GM12878 (cell line): ENCODE measurements around the gene PPP2R3C. TPM values are rescaled to one million over a fixed set of nuclear protein-coding genes. Genes with fewer than 3 reads are reported as not detected.

Experiments
- ATAC-seq: fragments of 200-7000 bp; cut with Tn5 transposase; 3 replicates; pipeline ENCODE4 v1.9.1; 2020; ENCODE audit warnings: mild to moderate bottlenecking, moderate library complexity
- BruUV-seq: library from RNA; stranded (reverse); fragments of 400-500 nt; replicated peaks from 2 replicates; lab custom pipeline; 2021; lab: Mats Ljungman, UMichigan
- CTCF ChIA-PET: fragments of 300-600 bp; sonication (Branson Sonifier 250); formaldehyde crosslinking; extraction: SDS; loops from one replicate; lab custom pipeline; 2021; ENCODE audit warnings: inconsistent platforms; lab: Yijun Ruan, JAX
- POLR2A ChIA-PET: fragments of 350-600 bp; formaldehyde crosslinking; extraction: SDS; loops from one replicate; lab custom pipeline; 2021; ENCODE audit warnings: inconsistent platforms; lab: Charles Lee
- RAD21 ChIA-PET: fragments of 300-600 bp; sonication (Branson Sonifier 250); formaldehyde crosslinking; loops from one replicate; lab custom pipeline; 2023; ENCODE audit warnings: antibody characterized with exemption; ENCODE audit not compliant: unreplicated experiment; lab: Charles Lee
- SMC1A ChIA-PET: fragments of 300-600 bp; sonication (Branson Sonifier 250); formaldehyde crosslinking; loops from one replicate; lab custom pipeline; 2023; ENCODE audit not compliant: unreplicated experiment, uncharacterized antibody; lab: Charles Lee
- DNase-seq: peaks from one replicate; pipeline ENCODE4 v3.0.0-alpha.2; 2011; ENCODE audit warnings: low read depth, low spot score
- FAIRE-seq: peaks from 3 replicates; lab custom pipeline; 2011; peaks lifted over from hg19 to GRCh38; lab: Jason Lieb, UNC
- H2AFZ ChIP-seq: 2 replicates; pipeline ENCODE4 v1.6.0; 2011; ENCODE audit warnings: low read depth, low read length, control low read depth; ENCODE audit not compliant: control insufficient read depth
- H3K27ac ChIP-seq: 2 replicates; pipeline ENCODE4 v1.5.1; 2011; ENCODE audit warnings: control low read depth; ENCODE audit not compliant: control insufficient read depth, insufficient read depth
- H3K27me3 ChIP-seq, 2 experiments: replicated peaks in 1 of 2; 2 replicates each; pipeline versions ENCODE4 v1.6.0 to v1.6.1; 2011; ENCODE audit warnings: low read length in 1 of 2; ENCODE audit not compliant: control insufficient read depth in 2 of 2, insufficient read depth in 2 of 2
- H3K36me3 ChIP-seq, 2 experiments: 2 replicates each; pipeline ENCODE4 v1.5.1; 2011; ENCODE audit warnings: low read length in 1 of 2; ENCODE audit not compliant: control insufficient read depth in 2 of 2, insufficient read depth in 2 of 2
- H3K4me1 ChIP-seq: 2 replicates; pipeline ENCODE4 v1.6.1; 2011; ENCODE audit warnings: mild to moderate bottlenecking, low read length, moderate library complexity, mixed read lengths; ENCODE audit not compliant: control insufficient read depth, insufficient read depth
- H3K4me2 ChIP-seq: 2 replicates; pipeline ENCODE4 v1.6.0; 2011; ENCODE audit warnings: control low read depth; ENCODE audit not compliant: control insufficient read depth, insufficient read depth
- H3K4me3 ChIP-seq: fragments of 200-600 bp; sonication (generic); 2 replicates; pipeline ENCODE4 v1.5.1; 2016
- H3K79me2 ChIP-seq: 2 replicates; pipeline ENCODE4 v1.6.0; 2011; ENCODE audit warnings: low read length; ENCODE audit not compliant: control insufficient read depth, insufficient read depth
- H3K9ac ChIP-seq: 2 replicates; pipeline ENCODE4 v1.8.0; 2011; ENCODE audit warnings: low read length, control low read depth, mixed read lengths; ENCODE audit not compliant: control insufficient read depth, insufficient read depth
- H3K9me3 ChIP-seq: replicated peaks from 3 replicates; pipeline ENCODE4 v1.5.1; 2011; ENCODE audit warnings: mild to moderate bottlenecking, low read length; ENCODE audit not compliant: control insufficient read depth, insufficient read depth
- H4K20me1 ChIP-seq: 2 replicates; pipeline ENCODE4 v1.6.0; 2011; ENCODE audit not compliant: control insufficient read depth, insufficient read depth
- EED ChIP-seq: sonication (generic); IDR thresholded peaks from 2 replicates; pipeline ENCODE4 v1.6.1; 2016; ENCODE audit warnings: antibody characterized with exemption, low read depth
- HDAC2 ChIP-seq: fragments of 200-600 bp; sonication (generic); IDR thresholded peaks from 2 replicates; pipeline ENCODE4 v1.6.1; 2017
- IKZF2 ChIP-seq, 2 experiments: fragments of 450-650 bp; IDR thresholded peaks; 2 replicates each; pipeline ENCODE4 v1.6.1; 2017; ENCODE audit warnings: mild to moderate bottlenecking in 2 of 2, moderate library complexity in 2 of 2
- TAF1 ChIP-seq: IDR thresholded peaks from 2 replicates; pipeline ENCODE4 v1.6.1; 2011; ENCODE audit warnings: mild to moderate bottlenecking, low read depth, low read length, borderline replicate concordance
- TCF7 ChIP-seq: IDR thresholded peaks from 2 replicates; pipeline ENCODE4 v1.6.1; 2014; ENCODE audit warnings: antibody characterized with exemption, borderline replicate concordance
- YY1 ChIP-seq: IDR thresholded peaks from 2 replicates; pipeline ENCODE4 v1.6.1; 2011; ENCODE audit warnings: low read depth, mild to moderate bottlenecking, low read length
- ZNF207 ChIP-seq: fragments of 450-650 bp; IDR thresholded peaks from 2 replicates; pipeline ENCODE4 v1.6.1; 2014; ENCODE audit warnings: antibody characterized with exemption, mild to moderate bottlenecking, borderline replicate concordance
- WGBS: methylation state at CpG from one replicate; pipeline ENCODE4 v1.1.6; 2016; ENCODE audit warnings: low lambda C conversion rate; ENCODE audit not compliant: insufficient replicate concordance, insufficient coverage; ENCODE audit errors: missing lambda C conversion rate; 5-methylcytosine and 5-hydroxymethylcytosine counted together
- in situ Hi-C: fragments of 300-500 bp; cut with MboI; formaldehyde crosslinking; loops from 9 replicates; pipeline ENCODE4 v1.14.3; 2018; ENCODE audit warnings: mixed read lengths
- intact Hi-C: fragments of 100-400 bp; cut with micrococcal nuclease; formaldehyde crosslinking; loops from one replicate; pipeline ENCODE4 v1.14.2; 2022; ENCODE audit not compliant: unreplicated experiment
- polyA plus RNA-seq, 11 experiments: library from polyadenylated mRNA; depleted of rRNA in 4 of 11; unstranded in 6 of 11; stranded (reverse) in 5 of 11; fragments of >200 nt; fragmentation: Nextera tagmentation in 4 of 11; fragmentation: Illumina TruSeq in 1 of 11; extraction: Ambion mirVana in 4 of 11; extraction: Trizol in 1 of 11; gene quantifications; 1 replicate in 1 of 11; 2 replicates in 10 of 11; pipeline versions ENCODE4 v1.2.1 to v1.2.3, GENCODE V29; 2011 to 2016; ENCODE audit warnings: inconsistent platforms in 2 of 11, missing spikeins in 2 of 11, low read depth in 1 of 11
- total RNA-seq, 4 experiments: library from RNA; depleted of rRNA in 3 of 4; stranded (reverse); fragments of >200 nt in 3 of 4; fragmentation: Illumina TruSeq in 1 of 4; extraction: Trizol in 1 of 4; gene quantifications; 2 replicates each; pipeline versions ENCODE4 v1.2.1 to v1.2.3, GENCODE V29; 2013 to 2021
- TF ChIP-seq, protein P1 (sequence below): fragments of 450-650 bp; IDR thresholded peaks from 2 replicates; pipeline ENCODE4 v1.6.1; 2018; ENCODE audit warnings: mild to moderate bottlenecking, low read depth, moderate library complexity; ENCODE audit not compliant: partially characterized antibody
- TF ChIP-seq, protein P2 (sequence below): IDR thresholded peaks from 2 replicates; pipeline ENCODE4 v1.6.1; 2012; ENCODE audit warnings: mild to moderate bottlenecking, low read depth, low read length
- TF ChIP-seq, protein P3 (sequence below): fragments of 450-650 bp; IDR thresholded peaks from 2 replicates; pipeline ENCODE4 v1.6.1; 2016; ENCODE audit warnings: mild to moderate bottlenecking
- TF ChIP-seq, protein P4 (sequence below): fragments of 450-650 bp; formaldehyde crosslinking; IDR thresholded peaks from 2 replicates; pipeline ENCODE4 v1.5.0; 2022; ENCODE audit warnings: mild to moderate bottlenecking, missing genetic modification characterization

Gene PPP2R3C
- total and polyA plus RNA-seq, 10 of the 15 experiments (the other 5 are each of a cell fraction or from before 2014, with no cell fraction given), result 27.6 to 80.5 (median 42.9) TPM

DNA sequence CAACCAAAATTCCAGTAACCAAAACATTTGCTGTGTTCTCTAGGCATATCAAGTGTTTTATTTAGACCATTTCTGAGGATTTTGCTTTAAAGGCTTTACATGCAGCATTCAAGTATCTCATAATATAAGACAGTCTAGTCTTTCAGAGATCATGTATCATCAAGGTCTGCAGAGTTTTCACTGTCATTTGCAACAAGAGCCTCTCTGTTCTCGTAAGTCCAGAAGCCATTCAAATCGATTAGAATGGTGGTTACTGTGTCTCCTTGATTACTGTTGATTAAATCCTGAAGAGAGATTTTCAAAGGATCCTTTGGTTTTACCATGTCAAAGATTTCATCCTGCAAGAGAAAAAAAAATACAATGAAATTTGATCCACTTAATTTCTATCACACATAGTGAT lies 36.3 kb downstream of the PPP2R3C start:
- no peak overlapping the region for H2AFZ ChIP-seq
- peaks cover 0 to 9% of the 10 kb centered on the region in 2 experiments; a peak in 2 of 4 replicates for H3K36me3 ChIP-seq
- in situ Hi-C loops (no loop called here), intact Hi-C loops (no loop called here)
- CTCF ChIA-PET, result interaction anchor here (1.0 kb wide), 1 partner anchor 11 kb away, joined by 3 read pairs; no protein-coding TSS in a partner anchor
- POLR2A ChIA-PET, result no interaction called here
- no peak overlapping the region for H3K4me2 ChIP-seq
- no peak overlapping the region for H3K27ac ChIP-seq
- ATAC-seq (no peak), FAIRE-seq (no peak), DNase-seq (no peak)
- H4K20me1 ChIP-seq, result no peaks in the 10 kb centered on the region
- H3K9me3 ChIP-seq, result no peaks in the 10 kb centered on the region
- 78% methylated on average over 2 of the region's 2 CpGs for WGBS
- SMC1A ChIA-PET, result no interaction called here
- H3K4me1 ChIP-seq, result no peaks in the 10 kb centered on the region
- RAD21 ChIA-PET, result no interaction called here
- no peak overlapping the region for H3K9ac ChIP-seq
- no TSS peak for BruUV-seq
- H3K27me3 ChIP-seq, result no peaks in the 10 kb centered on the region
- no peak overlapping the region for H3K4me3 ChIP-seq
- H3K79me2 ChIP-seq, result no peaks in the 10 kb centered on the region
- TF ChIP-seq EED (no peak), HDAC2 (no peak), ZNF207 (no peak), TAF1 (no peak), YY1 (no peak), IKZF2 (IDR thresholded peaks at IDR 0.05) (no peak), TCF7 (no peak)
- TF ChIP-seq, protein P1, sequence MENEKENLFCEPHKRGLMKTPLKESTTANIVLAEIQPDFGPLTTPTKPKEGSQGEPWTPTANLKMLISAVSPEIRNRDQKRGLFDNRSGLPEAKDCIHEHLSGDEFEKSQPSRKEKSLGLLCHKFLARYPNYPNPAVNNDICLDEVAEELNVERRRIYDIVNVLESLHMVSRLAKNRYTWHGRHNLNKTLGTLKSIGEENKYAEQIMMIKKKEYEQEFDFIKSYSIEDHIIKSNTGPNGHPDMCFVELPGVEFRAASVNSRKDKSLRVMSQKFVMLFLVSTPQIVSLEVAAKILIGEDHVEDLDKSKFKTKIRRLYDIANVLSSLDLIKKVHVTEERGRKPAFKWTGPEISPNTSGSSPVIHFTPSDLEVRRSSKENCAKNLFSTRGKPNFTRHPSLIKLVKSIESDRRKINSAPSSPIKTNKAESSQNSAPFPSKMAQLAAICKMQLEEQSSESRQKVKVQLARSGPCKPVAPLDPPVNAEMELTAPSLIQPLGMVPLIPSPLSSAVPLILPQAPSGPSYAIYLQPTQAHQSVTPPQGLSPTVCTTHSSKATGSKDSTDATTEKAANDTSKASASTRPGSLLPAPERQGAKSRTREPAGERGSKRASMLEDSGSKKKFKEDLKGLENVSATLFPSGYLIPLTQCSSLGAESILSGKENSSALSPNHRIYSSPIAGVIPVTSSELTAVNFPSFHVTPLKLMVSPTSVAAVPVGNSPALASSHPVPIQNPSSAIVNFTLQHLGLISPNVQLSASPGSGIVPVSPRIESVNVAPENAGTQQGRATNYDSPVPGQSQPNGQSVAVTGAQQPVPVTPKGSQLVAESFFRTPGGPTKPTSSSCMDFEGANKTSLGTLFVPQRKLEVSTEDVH, result no peak
- TF ChIP-seq, protein P2, sequence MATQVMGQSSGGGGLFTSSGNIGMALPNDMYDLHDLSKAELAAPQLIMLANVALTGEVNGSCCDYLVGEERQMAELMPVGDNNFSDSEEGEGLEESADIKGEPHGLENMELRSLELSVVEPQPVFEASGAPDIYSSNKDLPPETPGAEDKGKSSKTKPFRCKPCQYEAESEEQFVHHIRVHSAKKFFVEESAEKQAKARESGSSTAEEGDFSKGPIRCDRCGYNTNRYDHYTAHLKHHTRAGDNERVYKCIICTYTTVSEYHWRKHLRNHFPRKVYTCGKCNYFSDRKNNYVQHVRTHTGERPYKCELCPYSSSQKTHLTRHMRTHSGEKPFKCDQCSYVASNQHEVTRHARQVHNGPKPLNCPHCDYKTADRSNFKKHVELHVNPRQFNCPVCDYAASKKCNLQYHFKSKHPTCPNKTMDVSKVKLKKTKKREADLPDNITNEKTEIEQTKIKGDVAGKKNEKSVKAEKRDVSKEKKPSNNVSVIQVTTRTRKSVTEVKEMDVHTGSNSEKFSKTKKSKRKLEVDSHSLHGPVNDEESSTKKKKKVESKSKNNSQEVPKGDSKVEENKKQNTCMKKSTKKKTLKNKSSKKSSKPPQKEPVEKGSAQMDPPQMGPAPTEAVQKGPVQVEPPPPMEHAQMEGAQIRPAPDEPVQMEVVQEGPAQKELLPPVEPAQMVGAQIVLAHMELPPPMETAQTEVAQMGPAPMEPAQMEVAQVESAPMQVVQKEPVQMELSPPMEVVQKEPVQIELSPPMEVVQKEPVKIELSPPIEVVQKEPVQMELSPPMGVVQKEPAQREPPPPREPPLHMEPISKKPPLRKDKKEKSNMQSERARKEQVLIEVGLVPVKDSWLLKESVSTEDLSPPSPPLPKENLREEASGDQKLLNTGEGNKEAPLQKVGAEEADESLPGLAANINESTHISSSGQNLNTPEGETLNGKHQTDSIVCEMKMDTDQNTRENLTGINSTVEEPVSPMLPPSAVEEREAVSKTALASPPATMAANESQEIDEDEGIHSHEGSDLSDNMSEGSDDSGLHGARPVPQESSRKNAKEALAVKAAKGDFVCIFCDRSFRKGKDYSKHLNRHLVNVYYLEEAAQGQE, result no peak
- TF ChIP-seq, protein P3, sequence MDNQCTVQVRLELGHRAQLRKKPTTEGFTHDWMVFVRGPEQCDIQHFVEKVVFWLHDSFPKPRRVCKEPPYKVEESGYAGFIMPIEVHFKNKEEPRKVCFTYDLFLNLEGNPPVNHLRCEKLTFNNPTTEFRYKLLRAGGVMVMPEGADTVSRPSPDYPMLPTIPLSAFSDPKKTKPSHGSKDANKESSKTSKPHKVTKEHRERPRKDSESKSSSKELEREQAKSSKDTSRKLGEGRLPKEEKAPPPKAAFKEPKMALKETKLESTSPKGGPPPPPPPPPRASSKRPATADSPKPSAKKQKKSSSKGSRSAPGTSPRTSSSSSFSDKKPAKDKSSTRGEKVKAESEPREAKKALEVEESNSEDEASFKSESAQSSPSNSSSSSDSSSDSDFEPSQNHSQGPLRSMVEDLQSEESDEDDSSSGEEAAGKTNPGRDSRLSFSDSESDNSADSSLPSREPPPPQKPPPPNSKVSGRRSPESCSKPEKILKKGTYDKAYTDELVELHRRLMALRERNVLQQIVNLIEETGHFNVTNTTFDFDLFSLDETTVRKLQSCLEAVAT, result no peak
- TF ChIP-seq, protein P4, sequence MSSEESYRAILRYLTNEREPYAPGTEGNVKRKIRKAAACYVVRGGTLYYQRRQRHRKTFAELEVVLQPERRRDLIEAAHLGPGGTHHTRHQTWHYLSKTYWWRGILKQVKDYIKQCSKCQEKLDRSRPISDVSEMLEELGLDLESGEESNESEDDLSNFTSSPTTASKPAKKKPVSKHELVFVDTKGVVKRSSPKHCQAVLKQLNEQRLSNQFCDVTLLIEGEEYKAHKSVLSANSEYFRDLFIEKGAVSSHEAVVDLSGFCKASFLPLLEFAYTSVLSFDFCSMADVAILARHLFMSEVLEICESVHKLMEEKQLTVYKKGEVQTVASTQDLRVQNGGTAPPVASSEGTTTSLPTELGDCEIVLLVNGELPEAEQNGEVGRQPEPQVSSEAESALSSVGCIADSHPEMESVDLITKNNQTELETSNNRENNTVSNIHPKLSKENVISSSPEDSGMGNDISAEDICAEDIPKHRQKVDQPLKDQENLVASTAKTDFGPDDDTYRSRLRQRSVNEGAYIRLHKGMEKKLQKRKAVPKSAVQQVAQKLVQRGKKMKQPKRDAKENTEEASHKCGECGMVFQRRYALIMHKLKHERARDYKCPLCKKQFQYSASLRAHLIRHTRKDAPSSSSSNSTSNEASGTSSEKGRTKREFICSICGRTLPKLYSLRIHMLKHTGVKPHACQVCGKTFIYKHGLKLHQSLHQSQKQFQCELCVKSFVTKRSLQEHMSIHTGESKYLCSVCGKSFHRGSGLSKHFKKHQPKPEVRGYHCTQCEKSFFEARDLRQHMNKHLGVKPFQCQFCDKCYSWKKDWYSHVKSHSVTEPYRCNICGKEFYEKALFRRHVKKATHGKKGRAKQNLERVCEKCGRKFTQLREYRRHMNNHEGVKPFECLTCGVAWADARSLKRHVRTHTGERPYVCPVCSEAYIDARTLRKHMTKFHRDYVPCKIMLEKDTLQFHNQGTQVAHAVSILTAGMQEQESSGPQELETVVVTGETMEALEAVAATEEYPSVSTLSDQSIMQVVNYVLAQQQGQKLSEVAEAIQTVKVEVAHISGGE (CRISPR knock-in tag), result no peak
